Astrocyte (in vitro differentiated cells and primary cell): Measurements from ENCODE around the gene RCOR1. TPM values are rescaled to one million over a fixed set of nuclear protein-coding genes. Genes with fewer than 3 reads are reported as not detected.

Source experiments
- DNase-seq: peaks from one replicate; pipeline ENCODE4 v3.0.0-alpha.2; 2010; ENCODE audit warnings: low read depth
- FAIRE-seq: peaks from 2 replicates; lab custom pipeline; 2011; peaks lifted over from hg19 to GRCh38; lab: Jason Lieb, UNC
- H2AFZ ChIP-seq: 2 replicates; pipeline ENCODE4 v1.6.0; 2012; ENCODE audit warnings: low read depth, low read length, inconsistent platforms
- H3K27ac ChIP-seq: 2 replicates; pipeline ENCODE4 v1.5.1; 2011; ENCODE audit warnings: low read depth, low read length, inconsistent platforms
- H3K27me3 ChIP-seq: 2 replicates; pipeline ENCODE4 v1.6.0; 2011; ENCODE audit warnings: low read length, inconsistent platforms; ENCODE audit not compliant: insufficient read depth
- H3K36me3 ChIP-seq: 2 replicates; pipeline ENCODE4 v1.5.1; 2011; ENCODE audit warnings: low read length, inconsistent platforms; ENCODE audit not compliant: insufficient read depth
- H3K4me1 ChIP-seq: 2 replicates; pipeline ENCODE4 v1.5.1; 2011; ENCODE audit warnings: low read length, inconsistent platforms; ENCODE audit not compliant: insufficient read depth
- H3K4me2 ChIP-seq: 2 replicates; pipeline ENCODE4 v1.6.0; 2012; ENCODE audit warnings: low read length, inconsistent platforms
- H3K4me3 ChIP-seq: 2 replicates; pipeline ENCODE4 v1.5.1; 2011; ENCODE audit warnings: low read depth, mild to moderate bottlenecking, low read length, inconsistent platforms; ENCODE audit not compliant: insufficient read depth
- H3K79me2 ChIP-seq: 2 replicates; pipeline ENCODE4 v1.6.0; 2012; ENCODE audit warnings: mild to moderate bottlenecking, low read length, inconsistent platforms; ENCODE audit not compliant: insufficient read depth
- H3K9ac ChIP-seq: 2 replicates; pipeline ENCODE4 v1.6.0; 2012; ENCODE audit warnings: mild to moderate bottlenecking, low read length, inconsistent platforms
- H3K9me3 ChIP-seq: 2 replicates; pipeline ENCODE4 v1.5.1; 2012; ENCODE audit warnings: low read depth, mild to moderate bottlenecking, low read length, inconsistent platforms; ENCODE audit not compliant: insufficient read depth
- H4K20me1 ChIP-seq: 2 replicates; pipeline ENCODE4 v1.6.0; 2012; ENCODE audit warnings: low read length, inconsistent platforms; ENCODE audit not compliant: insufficient read depth
- H3K27ac Mint-ChIP-seq: one replicate; pipeline ENCODE4 v1.8.0; 2021; ENCODE audit warnings: mild to moderate bottlenecking, mixed read lengths; ENCODE audit not compliant: unreplicated experiment
- H3K27me3 Mint-ChIP-seq: one replicate; pipeline ENCODE4 v1.8.0; 2021; ENCODE audit warnings: low read depth, mixed read lengths; ENCODE audit not compliant: unreplicated experiment
- H3K36me3 Mint-ChIP-seq: one replicate; pipeline ENCODE4 v1.8.0; 2021; ENCODE audit warnings: low read depth, mixed read lengths; ENCODE audit not compliant: unreplicated experiment
- H3K4me1 Mint-ChIP-seq: one replicate; pipeline ENCODE4 v1.8.0; 2021; ENCODE audit warnings: low read depth, mixed read lengths; ENCODE audit not compliant: unreplicated experiment
- H3K4me3 Mint-ChIP-seq: one replicate; pipeline ENCODE4 v1.8.0; 2021; ENCODE audit warnings: mild to moderate bottlenecking, moderate library complexity, mixed read lengths; ENCODE audit not compliant: unreplicated experiment
- H3K9me3 Mint-ChIP-seq: one replicate; pipeline ENCODE4 v1.8.0; 2021; ENCODE audit warnings: mild to moderate bottlenecking, mixed read lengths; ENCODE audit not compliant: unreplicated experiment
- EZH2 ChIP-seq: IDR thresholded peaks from 2 replicates; pipeline ENCODE4 v1.6.1; 2012; ENCODE audit warnings: mild to moderate bottlenecking, low read length, inconsistent platforms; ENCODE audit not compliant: insufficient read depth
- total RNA-seq: library from RNA; stranded (reverse); gene quantifications from 2 replicates; pipeline ENCODE4 v1.2.1, GENCODE V29; 2021
- TF ChIP-seq, protein P1 (sequence below): IDR thresholded peaks from 2 replicates; pipeline ENCODE4 v1.5.1; 2011; ENCODE audit warnings: low read depth, mild to moderate bottlenecking, inconsistent platforms, low read length, moderate library complexity; ENCODE audit not compliant: insufficient read depth

The RCOR1 gene
- total RNA-seq, 1 donor from 2014 or later = 31.0 TPM

DNA sequence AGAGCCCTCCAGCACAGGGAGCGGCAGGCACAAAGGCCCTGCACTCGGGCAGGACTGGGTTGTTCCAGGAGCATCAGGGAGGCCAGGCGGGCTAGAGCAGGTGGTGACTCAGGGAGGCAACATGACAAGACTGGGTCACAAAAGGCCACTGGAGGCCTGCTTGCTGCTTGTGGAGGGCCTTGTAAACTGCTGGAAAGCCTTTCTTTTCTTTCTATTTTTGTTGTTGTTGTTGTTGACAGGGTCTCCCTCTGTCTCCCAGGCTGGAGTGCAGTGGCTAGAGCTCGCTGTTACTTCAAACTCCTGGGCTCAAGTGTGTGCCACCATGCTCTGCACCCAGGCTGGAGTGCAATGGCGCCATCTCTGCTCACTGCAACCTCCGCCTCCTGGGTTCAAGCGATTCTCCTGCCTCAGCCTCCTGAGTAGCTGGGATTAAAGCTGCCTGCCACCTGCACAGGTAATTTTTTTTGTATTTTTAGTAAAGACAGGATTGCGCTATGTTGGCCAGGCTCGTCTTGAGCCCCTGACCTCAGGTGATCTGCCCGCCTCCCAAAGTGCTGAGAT is 11.8 kb upstream of the RCOR1 start:
- FAIRE-seq = no peak
- Histone ChIP-seq H3K36me3 (no peaks in the 10 kb centered on the region), H3K27me3 (no peaks in the 10 kb centered on the region), H3K4me2 (peak overlapping the region; percentile 57), H3K4me1 (peaks cover 17% of the 10 kb centered on the region), H3K9ac (peak overlapping the region; percentile 48), H3K27ac (peak overlapping the region; percentile 64), H2AFZ (no peak overlapping the region), H3K4me3 (no peak overlapping the region), H3K79me2 (no peaks in the 10 kb centered on the region), H3K9me3 (no peaks in the 10 kb centered on the region), H4K20me1 (no peaks in the 10 kb centered on the region)
- Mint-ChIP-seq H3K9me3 (no peaks in the 10 kb centered on the region), H3K27me3 (no peaks in the 10 kb centered on the region), H3K4me1 (peaks cover 13% of the 10 kb centered on the region), H3K27ac (no peak overlapping the region), H3K4me3 (no peak overlapping the region), H3K36me3 (no peaks in the 10 kb centered on the region)
- TF ChIP-seq EZH2 = no peak
- TF ChIP-seq, protein P1, sequence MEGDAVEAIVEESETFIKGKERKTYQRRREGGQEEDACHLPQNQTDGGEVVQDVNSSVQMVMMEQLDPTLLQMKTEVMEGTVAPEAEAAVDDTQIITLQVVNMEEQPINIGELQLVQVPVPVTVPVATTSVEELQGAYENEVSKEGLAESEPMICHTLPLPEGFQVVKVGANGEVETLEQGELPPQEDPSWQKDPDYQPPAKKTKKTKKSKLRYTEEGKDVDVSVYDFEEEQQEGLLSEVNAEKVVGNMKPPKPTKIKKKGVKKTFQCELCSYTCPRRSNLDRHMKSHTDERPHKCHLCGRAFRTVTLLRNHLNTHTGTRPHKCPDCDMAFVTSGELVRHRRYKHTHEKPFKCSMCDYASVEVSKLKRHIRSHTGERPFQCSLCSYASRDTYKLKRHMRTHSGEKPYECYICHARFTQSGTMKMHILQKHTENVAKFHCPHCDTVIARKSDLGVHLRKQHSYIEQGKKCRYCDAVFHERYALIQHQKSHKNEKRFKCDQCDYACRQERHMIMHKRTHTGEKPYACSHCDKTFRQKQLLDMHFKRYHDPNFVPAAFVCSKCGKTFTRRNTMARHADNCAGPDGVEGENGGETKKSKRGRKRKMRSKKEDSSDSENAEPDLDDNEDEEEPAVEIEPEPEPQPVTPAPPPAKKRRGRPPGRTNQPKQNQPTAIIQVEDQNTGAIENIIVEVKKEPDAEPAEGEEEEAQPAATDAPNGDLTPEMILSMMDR = no peak
- no peak for DNase-seq

DNA sequence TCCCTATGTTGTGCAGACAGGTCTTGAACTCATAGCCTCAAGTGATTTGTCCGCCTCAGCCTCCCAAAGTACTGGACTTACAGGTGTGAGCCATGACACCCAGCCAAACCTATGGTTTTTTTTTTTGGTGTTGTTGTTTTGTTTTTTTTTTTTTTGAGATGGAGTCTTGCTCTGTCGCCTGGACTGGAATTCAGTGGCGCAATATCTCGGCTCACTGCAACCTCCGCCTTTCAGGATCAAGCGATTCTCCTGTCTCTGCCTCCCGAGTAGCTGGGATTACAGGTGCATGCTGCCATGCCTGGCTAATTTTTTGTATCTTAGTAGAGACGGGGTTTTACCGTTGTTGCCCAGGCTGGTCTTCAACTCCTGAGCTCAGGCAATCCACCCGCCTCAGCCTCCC is 11.3 kb upstream of the RCOR1 start:
- Histone ChIP-seq H3K4me3 (no peak overlapping the region), H4K20me1 (no peaks in the 10 kb centered on the region), H3K79me2 (no peaks in the 10 kb centered on the region), H3K4me2 (no peak overlapping the region), H2AFZ (no peak overlapping the region), H3K27ac (no peak overlapping the region), H3K9ac (no peak overlapping the region), H3K4me1 (peaks cover 18% of the 10 kb centered on the region), H3K36me3 (no peaks in the 10 kb centered on the region), H3K9me3 (no peaks in the 10 kb centered on the region), H3K27me3 (no peaks in the 10 kb centered on the region)
- Mint-ChIP-seq H3K9me3 (no peaks in the 10 kb centered on the region), H3K4me1 (peaks cover 17% of the 10 kb centered on the region), H3K27me3 (no peaks in the 10 kb centered on the region), H3K36me3 (no peaks in the 10 kb centered on the region), H3K27ac (no peak overlapping the region), H3K4me3 (no peak overlapping the region)
- TF ChIP-seq, protein P1 = no peak
- TF ChIP-seq EZH2 = no peak
- DNase-seq (no peak), FAIRE-seq (no peak)

DNA sequence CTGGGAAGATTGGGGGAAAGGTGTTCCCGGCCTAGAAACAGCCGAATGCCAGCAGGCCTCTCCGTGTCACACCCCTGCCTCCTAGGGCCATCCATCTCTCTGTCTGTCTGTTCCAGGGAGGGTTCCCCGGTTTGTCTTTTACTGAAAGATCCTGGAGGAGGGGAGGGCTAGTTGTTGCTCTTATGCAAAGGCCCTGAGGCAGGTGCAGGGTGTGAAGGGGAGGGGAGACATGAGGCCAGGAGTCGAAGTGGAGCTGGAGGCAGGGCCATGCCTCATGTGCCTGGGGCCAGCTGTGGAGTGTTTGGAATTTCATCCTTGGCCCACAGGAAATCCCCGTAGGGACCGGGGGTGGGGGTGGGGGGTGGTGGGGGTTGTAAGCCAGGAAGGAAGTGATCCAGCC is 8.7 kb upstream of the RCOR1 start:
- no peaks in the 10 kb centered on the region for H3K79me2 ChIP-seq
- no peaks in the 10 kb centered on the region for H4K20me1 ChIP-seq
- Mint-ChIP-seq H3K27ac (peak overlapping the region; percentile 41), H3K36me3 (no peaks in the 10 kb centered on the region), H3K4me3 (no peak overlapping the region), H3K27me3 (no peaks in the 10 kb centered on the region), H3K9me3 (no peaks in the 10 kb centered on the region), H3K4me1 (peaks cover 21% of the 10 kb centered on the region)
- H2AFZ ChIP-seq = no peak overlapping the region
- H3K4me2 ChIP-seq = no peak overlapping the region
- TF ChIP-seq, protein P1 = no peak
- TF ChIP-seq EZH2 = no peak
- no peaks in the 10 kb centered on the region for H3K36me3 ChIP-seq
- peaks cover 18% of the 10 kb centered on the region for H3K4me1 ChIP-seq
- DNase-seq (no peak), FAIRE-seq (no peak)
- H3K27me3 ChIP-seq = no peaks in the 10 kb centered on the region
- no peaks in the 10 kb centered on the region for H3K9me3 ChIP-seq
- no peak overlapping the region for H3K4me3 ChIP-seq
- H3K9ac ChIP-seq = no peak overlapping the region
- no peak overlapping the region for H3K27ac ChIP-seq
